Thyroid gland (tissue), 4 donors: Measurements from ENCODE around the gene TBC1D8. TPM values are rescaled to one million over a fixed set of nuclear protein-coding genes. Genes with fewer than 3 reads are reported as not detected.

Experiments used
- DNase-seq, 2 donors: peaks; one replicate each; pipeline ENCODE4 v3.0.0-alpha.2; 2019
- H3K27ac ChIP-seq, 3 donors: fragments of 200-600 bp; sonication (generic); 1 replicate in 2 of 3; 2 replicates in 1 of 3; pipeline ENCODE4 v1.5.1; 2016 to 2019; ENCODE audit warnings: mild to moderate bottlenecking in 1 of 3, moderate library complexity in 1 of 3
- H3K27me3 ChIP-seq: fragments of 200-600 bp; sonication (generic); one replicate; pipeline ENCODE4 v1.5.1; 2019
- H3K36me3 ChIP-seq, 2 donors: fragments of 200-600 bp; sonication (generic); one replicate each; pipeline ENCODE4 v1.5.1; 2016 to 2019
- H3K4me1 ChIP-seq, 2 donors: fragments of 200-600 bp; sonication (generic); one replicate each; pipeline ENCODE4 v1.5.1; 2017 to 2019
- H3K4me3 ChIP-seq, 3 donors: fragments of 200-600 bp; sonication (generic); replicated peaks in 1 of 3; 1 replicate in 2 of 3; 2 replicates in 1 of 3; pipeline ENCODE4 v1.5.1; 2016; ENCODE audit warnings: mild to moderate bottlenecking in 1 of 3
- H3K9me3 ChIP-seq: fragments of 200-600 bp; sonication (generic); one replicate; pipeline ENCODE4 v1.5.1; 2017
- POLR2A ChIP-seq, 2 donors: fragments of 450-650 bp; IDR thresholded peaks; one replicate each; pipeline ENCODE4 v1.6.1; 2017; ENCODE audit warnings: antibody characterized with exemption in 2 of 2, mild to moderate bottlenecking in 2 of 2, moderate library complexity in 1 of 2
- WGBS, 2 donors: methylation state at CpG; one replicate each; pipeline ENCODE4 v1.1.5; 2017; 5-methylcytosine and 5-hydroxymethylcytosine counted together
- intact Hi-C: fragments of 100-400 bp; cut with DNase I; formaldehyde crosslinking; loops from one replicate; pipeline ENCODE4 v1.15.1; 2023
- total RNA-seq, 4 donors: library from RNA; depleted of rRNA; stranded (reverse); fragments of >200 nt; gene quantifications; one replicate each; pipeline ENCODE4 v1.2.3, GENCODE V29; 2016
- TF ChIP-seq, protein P1 (sequence below), 6 experiments: fragments of 200-600 bp in 3 of 6; fragments of 450-650 bp in 3 of 6; sonication (generic) in 3 of 6; IDR thresholded peaks; one replicate each; pipeline ENCODE4 v1.5.1; 2016 to 2019; ENCODE audit warnings: antibody characterized with exemption in 6 of 6, mild to moderate bottlenecking in 2 of 6, inconsistent platforms in 1 of 6, moderate library complexity in 1 of 6

The TBC1D8 gene
- total RNA-seq, 4 donors from 2014 or later, result 16.4 to 36.8 (median 27.1) TPM

- Histone ChIP-seq H3K27ac (peak overlapping the region in 2 of 3 donors; percentile 3 to 17), H3K4me3 (no peak overlapping the region), H3K9me3 (no peaks in the 10 kb centered on the region), H3K27me3 (no peaks in the 10 kb centered on the region), H3K4me1 (peaks cover under 1 to 3% of the 10 kb centered on the region in 2 donors), H3K36me3 (peaks cover 0 to 4% of the 10 kb centered on the region in 2 donors)
- no peak for DNase-seq
- intact Hi-C loops, result no loop called here
- TF ChIP-seq POLR2A (IDR thresholded peaks at IDR 0.05), result no peak
- TF ChIP-seq, protein P1, sequence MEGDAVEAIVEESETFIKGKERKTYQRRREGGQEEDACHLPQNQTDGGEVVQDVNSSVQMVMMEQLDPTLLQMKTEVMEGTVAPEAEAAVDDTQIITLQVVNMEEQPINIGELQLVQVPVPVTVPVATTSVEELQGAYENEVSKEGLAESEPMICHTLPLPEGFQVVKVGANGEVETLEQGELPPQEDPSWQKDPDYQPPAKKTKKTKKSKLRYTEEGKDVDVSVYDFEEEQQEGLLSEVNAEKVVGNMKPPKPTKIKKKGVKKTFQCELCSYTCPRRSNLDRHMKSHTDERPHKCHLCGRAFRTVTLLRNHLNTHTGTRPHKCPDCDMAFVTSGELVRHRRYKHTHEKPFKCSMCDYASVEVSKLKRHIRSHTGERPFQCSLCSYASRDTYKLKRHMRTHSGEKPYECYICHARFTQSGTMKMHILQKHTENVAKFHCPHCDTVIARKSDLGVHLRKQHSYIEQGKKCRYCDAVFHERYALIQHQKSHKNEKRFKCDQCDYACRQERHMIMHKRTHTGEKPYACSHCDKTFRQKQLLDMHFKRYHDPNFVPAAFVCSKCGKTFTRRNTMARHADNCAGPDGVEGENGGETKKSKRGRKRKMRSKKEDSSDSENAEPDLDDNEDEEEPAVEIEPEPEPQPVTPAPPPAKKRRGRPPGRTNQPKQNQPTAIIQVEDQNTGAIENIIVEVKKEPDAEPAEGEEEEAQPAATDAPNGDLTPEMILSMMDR (IDR thresholded peaks at IDR 0.05), result no peak
- 86 to 90% methylated on average over 12 of the region's 12 CpGs for WGBS, 2 donors
These were observed 187.0 kb downstream of the TBC1D8 start for GRCh38 chr2:100964222-100964621.

DNA sequence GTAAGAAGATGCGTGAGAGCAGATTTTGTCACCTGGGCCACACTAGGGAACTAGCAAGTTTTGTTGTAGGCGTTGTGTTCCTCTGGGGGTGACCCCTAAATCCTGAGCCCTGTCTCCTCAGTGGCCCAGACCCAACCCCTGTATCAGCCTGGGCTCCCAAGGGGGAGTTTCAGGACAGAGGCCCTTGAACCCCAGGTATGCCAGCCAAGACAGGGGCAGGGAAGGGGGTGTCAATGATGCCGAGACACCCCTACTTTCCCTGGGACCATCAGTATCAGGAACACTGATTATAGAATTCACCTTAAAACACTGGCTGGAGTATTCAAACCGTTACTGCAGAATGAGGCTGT lies 188.2 kb downstream of the TBC1D8 start:
- Histone ChIP-seq H3K9me3 (no peaks in the 10 kb centered on the region), H3K4me3 (no peak overlapping the region), H3K36me3 (no peaks in the 10 kb centered on the region), H3K4me1 (peaks cover 8 to 12% of the 10 kb centered on the region in 2 donors), H3K27me3 (no peaks in the 10 kb centered on the region), H3K27ac (no peak overlapping the region)
- intact Hi-C loops, result no loop called here
- TF ChIP-seq, protein P1 (IDR thresholded peaks at IDR 0.05), result no peak
- no peak for TF ChIP-seq POLR2A (IDR thresholded peaks at IDR 0.05)
- no peak for DNase-seq
- 85 to 88% methylated on average over 4 of the region's 4 CpGs for WGBS, 2 donors

- Histone ChIP-seq H3K27me3 (no peaks in the 10 kb centered on the region), H3K4me3 (no peak overlapping the region), H3K4me1 (peaks cover 8 to 16% of the 10 kb centered on the region in 2 donors), H3K27ac (no peak overlapping the region), H3K9me3 (no peaks in the 10 kb centered on the region), H3K36me3 (no peaks in the 10 kb centered on the region)
- no peak for TF ChIP-seq POLR2A (IDR thresholded peaks at IDR 0.05)
- TF ChIP-seq, protein P1 (IDR thresholded peaks at IDR 0.05), result no peak
- 90 to 91% methylated on average over 12 of the region's 12 CpGs for WGBS, 2 donors
- intact Hi-C loops, result no loop called here
- no peak for DNase-seq
These were observed 188.7 kb downstream of the TBC1D8 start for GRCh38 chr2:100962366-100963025.

DNA sequence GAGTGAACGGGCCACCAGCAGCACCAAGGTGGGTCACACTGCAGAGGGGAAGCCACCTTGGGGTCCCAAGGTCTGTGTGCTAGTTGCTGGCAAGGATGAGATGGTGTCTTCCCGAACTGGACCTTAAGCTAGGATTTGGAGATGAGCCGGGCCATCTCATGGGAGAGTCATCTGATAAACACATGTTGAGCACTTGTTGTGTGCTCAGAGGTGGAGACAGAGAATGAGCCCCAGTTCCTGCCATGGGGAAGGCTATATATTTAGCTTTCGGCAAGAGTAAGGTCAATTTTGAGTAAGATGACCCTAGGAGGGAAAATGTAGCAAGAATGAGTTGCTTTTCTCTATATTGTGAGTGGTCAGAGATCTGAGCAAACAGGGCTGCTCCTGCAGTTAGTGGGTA lies 190.5 kb downstream of the TBC1D8 start:
- Histone ChIP-seq H3K4me3 (no peak overlapping the region), H3K27ac (no peak overlapping the region), H3K27me3 (no peaks in the 10 kb centered on the region), H3K36me3 (no peaks in the 10 kb centered on the region), H3K9me3 (no peaks in the 10 kb centered on the region), H3K4me1 (peaks cover 8 to 17% of the 10 kb centered on the region in 2 donors)
- no peak for DNase-seq
- intact Hi-C loops, result no loop called here
- WGBS, 2 donors, result 91 to 95% methylated on average over 4 of the region's 4 CpGs
- TF ChIP-seq, protein P1 (IDR thresholded peaks at IDR 0.05), result no peak
- no peak for TF ChIP-seq POLR2A (IDR thresholded peaks at IDR 0.05)

DNA sequence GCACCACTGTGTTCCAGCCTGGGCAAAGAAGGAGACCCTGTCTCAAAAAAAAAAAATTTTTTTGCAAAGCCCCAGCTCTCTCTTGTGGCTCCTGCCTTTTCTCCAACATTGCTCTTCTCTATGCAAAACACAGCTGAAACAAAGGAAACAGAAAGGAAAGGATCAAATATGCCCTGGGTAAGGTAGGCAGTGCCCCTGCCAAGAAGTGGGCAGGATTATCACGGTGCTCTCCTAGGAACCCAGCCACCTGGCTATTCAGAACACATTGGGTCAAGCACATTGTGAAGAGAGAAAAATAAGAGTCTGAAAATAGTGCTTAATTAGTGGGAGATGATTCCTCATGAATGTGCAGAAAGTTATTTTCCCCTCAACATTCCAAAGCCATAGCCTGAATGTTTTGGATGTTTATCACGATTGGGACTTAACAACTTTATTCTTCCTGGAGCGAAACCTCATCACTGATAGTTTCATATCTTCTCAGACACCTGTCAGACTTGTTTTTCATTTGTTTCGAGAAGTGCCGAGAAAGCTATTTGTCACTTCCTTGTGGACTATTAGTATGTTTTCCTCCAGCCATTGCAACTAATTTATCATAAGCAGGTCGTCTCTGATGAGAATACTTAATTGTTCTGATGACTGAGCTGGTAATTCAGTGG lies 191.8 kb downstream of the TBC1D8 start:
- peaks cover 5 to 17% of the 10 kb centered on the region in 2 donors for H3K4me1 ChIP-seq
- no peaks in the 10 kb centered on the region for H3K36me3 ChIP-seq
- H3K27ac ChIP-seq, result no peak overlapping the region
- no peaks in the 10 kb centered on the region for H3K27me3 ChIP-seq
- H3K9me3 ChIP-seq, result no peaks in the 10 kb centered on the region
- no peak overlapping the region for H3K4me3 ChIP-seq
- 54 to 59% methylated on average over 6 of the region's 6 CpGs for WGBS, 2 donors
- intact Hi-C loops, result no loop called here
- no peak for DNase-seq
- no peak for TF ChIP-seq POLR2A (IDR thresholded peaks at IDR 0.05)
- TF ChIP-seq, protein P1 (IDR thresholded peaks at IDR 0.05), result no peak
